HCT116 (cell line): Measurements from ENCODE around the gene CDKAL1. TPM values are rescaled to one million over a fixed set of nuclear protein-coding genes. Genes with fewer than 3 reads are reported as not detected.

Experiments used
- ATAC-seq: fragments of 200-7000 bp; cut with Tn5 transposase; 2 replicates; pipeline ENCODE4 v1.9.1; 2020; ENCODE audit warnings: mild to moderate bottlenecking, moderate library complexity
- BruUV-seq: library from RNA; stranded (reverse); fragments of 400-500 nt; replicated peaks from 2 replicates; lab custom pipeline; 2021; lab: Mats Ljungman, UMichigan
- CTCF ChIA-PET: fragments of 300-600 bp; sonication (Branson Sonifier 250); formaldehyde crosslinking; loops from one replicate; lab custom pipeline; 2021; ENCODE audit warnings: antibody characterized with exemption; lab: Charles Lee
- POLR2A ChIA-PET: fragments of 300-600, 350-600 bp; sonication (Branson Sonifier 250); formaldehyde crosslinking; loops from one replicate; lab custom pipeline; 2021; ENCODE audit warnings: antibody characterized with exemption; lab: Charles Lee
- RAD21 ChIA-PET, 2 experiments: fragments of 300-600 bp; sonication (Branson Sonifier 250); formaldehyde crosslinking; loops; one replicate each; lab custom pipeline; 2023; ENCODE audit warnings: low total read pairs in 2 of 2; ENCODE audit not compliant: uncharacterized antibody in 2 of 2, unreplicated experiment in 2 of 2, low non-redundant PET in 1 of 2; lab: Charles Lee
- DNase-seq: peaks from one replicate; pipeline ENCODE4 v3.0.0-alpha.2; 2010; ENCODE audit warnings: low read depth, low spot score
- H2AFZ ChIP-seq: fragments of 200-600 bp; shearing (Covaris generic), sonication (generic); 2 replicates; pipeline ENCODE4 v1.6.1; 2017; ENCODE audit warnings: low read depth, mixed run types, mixed read lengths, antibody characterized with exemption, low read length; ENCODE audit not compliant: poor library complexity, severe bottlenecking
- H3K27ac ChIP-seq: 2 replicates; pipeline ENCODE4 v1.5.1; 2012; ENCODE audit warnings: low read depth, low read length
- H3K27me3 ChIP-seq: fragments of 200-600 bp; sonication (generic); 2 replicates; pipeline ENCODE4 v1.6.1; 2016; ENCODE audit warnings: mixed run types, low read length, mixed read lengths; ENCODE audit not compliant: insufficient read depth
- H3K36me3 ChIP-seq, 2 experiments: fragments of 200-500 bp in 1 of 2; fragments of 200-600 bp in 1 of 2; sonication (Bioruptor generic) in 1 of 2; sonication (generic) in 1 of 2; 2 replicates each; pipeline versions ENCODE4 v1.5.1 to v1.6.1; 2014 to 2016; ENCODE audit warnings: low read length in 2 of 2, inconsistent platforms in 1 of 2, mixed read lengths in 1 of 2, mixed run types in 1 of 2; ENCODE audit not compliant: insufficient read depth in 2 of 2, control insufficient read depth in 1 of 2
- H3K4me1 ChIP-seq, 2 experiments: fragments of 200-600 bp in 1 of 2; sonication (generic) in 1 of 2; 2 replicates each; pipeline versions ENCODE4 v1.5.1 to v1.6.1; 2012 to 2017; ENCODE audit warnings: low read length in 2 of 2, inconsistent platforms in 1 of 2, mild to moderate bottlenecking in 1 of 2, mixed read lengths in 1 of 2, mixed run types in 1 of 2, moderate library complexity in 1 of 2; ENCODE audit not compliant: insufficient read depth in 2 of 2, control insufficient read depth in 1 of 2
- H3K4me2 ChIP-seq: fragments of 200-600 bp; sonication (generic); 2 replicates; pipeline ENCODE4 v1.6.1; 2017; ENCODE audit warnings: mixed run types, low read length, mixed read lengths
- H3K4me3 ChIP-seq, 2 experiments: fragments of 200-600 bp in 1 of 2; sonication (generic) in 1 of 2; replicated peaks in 1 of 2; 2 replicates each; pipeline ENCODE4 v1.5.1; 2011 to 2016; ENCODE audit warnings: low read length in 2 of 2, control low read depth in 1 of 2, low read depth in 1 of 2, mild to moderate bottlenecking in 1 of 2, mixed read lengths in 1 of 2, mixed run types in 1 of 2
- H3K79me2 ChIP-seq: fragments of 200-600 bp; sonication (generic); 2 replicates; pipeline ENCODE4 v1.6.1; 2017; ENCODE audit warnings: mild to moderate bottlenecking, mixed run types, low read length, moderate library complexity, mixed read lengths; ENCODE audit not compliant: insufficient read depth
- H3K9ac ChIP-seq: fragments of 200-600 bp; sonication (generic); 2 replicates; pipeline ENCODE4 v1.6.1; 2016; ENCODE audit warnings: low read length, mixed read lengths
- H3K9me2 ChIP-seq: fragments of 200-600 bp; sonication (generic), shearing (Covaris generic); 2 replicates; pipeline ENCODE4 v1.6.1; 2017; ENCODE audit warnings: mixed run types, mild to moderate bottlenecking, moderate library complexity; ENCODE audit not compliant: insufficient read depth
- H3K9me3 ChIP-seq, 2 experiments: fragments of 200-500 bp in 1 of 2; fragments of 200-600 bp in 1 of 2; sonication (Bioruptor generic) in 1 of 2; sonication (generic) in 1 of 2; 2 replicates each; pipeline ENCODE4 v1.6.1; 2014 to 2017; ENCODE audit warnings: low read length in 2 of 2, mixed read lengths in 2 of 2, inconsistent platforms in 1 of 2, low read depth in 1 of 2, mild to moderate bottlenecking in 1 of 2, mixed run types in 1 of 2, moderate library complexity in 1 of 2; ENCODE audit not compliant: control insufficient read depth in 1 of 2, insufficient read depth in 1 of 2
- H4K20me1 ChIP-seq: fragments of 200-600 bp; sonication (generic), shearing (Covaris generic); 2 replicates; pipeline ENCODE4 v1.6.1; 2017; ENCODE audit warnings: mixed run types, mild to moderate bottlenecking, moderate library complexity; ENCODE audit not compliant: insufficient read depth
- ELF1 ChIP-seq: IDR thresholded peaks from 2 replicates; pipeline ENCODE4 v1.6.1; 2012; ENCODE audit warnings: low read depth, borderline replicate concordance
- EZH2 ChIP-seq: fragments of 200-600 bp; sonication (generic); IDR thresholded peaks from 2 replicates; pipeline ENCODE4 v1.6.1; 2017; ENCODE audit warnings: antibody characterized with exemption, mixed run types
- JUND ChIP-seq: IDR thresholded peaks from 2 replicates; pipeline ENCODE4 v1.6.1; 2012
- POLR2A ChIP-seq: IDR thresholded peaks from 2 replicates; pipeline ENCODE4 v1.7.0; 2011; ENCODE audit warnings: borderline replicate concordance; ENCODE audit not compliant: insufficient read depth, insufficient read length; ENCODE audit errors: extremely low read depth
- RAD21 ChIP-seq: IDR thresholded peaks from 2 replicates; pipeline ENCODE4 v1.6.1; 2012; ENCODE audit warnings: low read depth, mild to moderate bottlenecking
- SIN3A ChIP-seq: IDR thresholded peaks from 2 replicates; pipeline ENCODE4 v1.6.1; 2012; ENCODE audit warnings: low read depth
- SRF ChIP-seq: IDR thresholded peaks from 2 replicates; pipeline ENCODE4 v1.6.1; 2012; ENCODE audit warnings: low read depth
- TCF7L2 ChIP-seq: IDR thresholded peaks from 2 replicates; pipeline ENCODE4 v1.7.0; 2011; ENCODE audit warnings: borderline replicate concordance, inconsistent platforms; ENCODE audit not compliant: insufficient read depth, insufficient read length; ENCODE audit errors: extremely low read depth
- YY1 ChIP-seq: IDR thresholded peaks from 2 replicates; pipeline ENCODE4 v1.6.1; 2011; ENCODE audit warnings: low read length, low read depth, moderate library complexity, mild to moderate bottlenecking; ENCODE audit not compliant: insufficient replicate concordance; ENCODE audit errors: extremely low read depth
- ZFX ChIP-seq: fragments of 450-650 bp; IDR thresholded peaks from 2 replicates; pipeline ENCODE4 v1.6.1; 2017
- ZNF274 ChIP-seq: fragments of 200-500 bp; sonication (Bioruptor generic); IDR thresholded peaks from 2 replicates; pipeline ENCODE4 v1.6.1; 2014; ENCODE audit warnings: mild to moderate bottlenecking, low read depth, low read length, inconsistent platforms
- intact Hi-C: fragments of 100-400 bp; cut with micrococcal nuclease; formaldehyde crosslinking; loops from 2 replicates; pipeline ENCODE4 v1.10.0; 2022
- total RNA-seq: library from RNA; stranded (reverse); gene quantifications from one replicate; pipeline ENCODE4 v1.2.1, GENCODE V29; 2021; ENCODE audit not compliant: unreplicated experiment
- TF ChIP-seq, protein P1 (sequence below): IDR thresholded peaks from 2 replicates; pipeline ENCODE4 v1.6.1; 2012
- TF ChIP-seq, protein P2 (sequence below): IDR thresholded peaks from 2 replicates; pipeline ENCODE4 v1.6.1; 2012
- TF ChIP-seq, protein P3 (sequence below): IDR thresholded peaks from 2 replicates; pipeline ENCODE4 v1.6.1; 2011; ENCODE audit warnings: mild to moderate bottlenecking, low read length, moderate library complexity; ENCODE audit not compliant: insufficient replicate concordance; ENCODE audit errors: extremely low read depth

The CDKAL1 gene
- total RNA-seq, 1 experiment from 2014 or later: 14.9 TPM

GRCh38 chr6:21073318-21073839, 539.1 kb downstream of the CDKAL1 start:
- no peak overlapping the region for H3K27ac ChIP-seq
- ChIA-PET POLR2A (no interaction called here), CTCF (no interaction called here), RAD21 (no interaction called here)
- H3K9me2 ChIP-seq: no peaks in the 10 kb centered on the region
- intact Hi-C loops: no loop called here
- no peaks in the 10 kb centered on the region for H3K79me2 ChIP-seq
- H3K27me3 ChIP-seq: no peaks in the 10 kb centered on the region
- no peak overlapping the region for H3K4me2 ChIP-seq
- no peak for DNase-seq
- no peaks in the 10 kb centered on the region for H3K36me3 ChIP-seq
- no TSS peak for BruUV-seq
- H2AFZ ChIP-seq: no peak overlapping the region
- no peaks in the 10 kb centered on the region for H4K20me1 ChIP-seq
- no peaks in the 10 kb centered on the region for H3K4me1 ChIP-seq
- H3K4me3 ChIP-seq: no peak overlapping the region
- no peak overlapping the region for H3K9ac ChIP-seq
- 0 out of 4 replicates have a peak, but pooled peaks cover 0 to 3% of the 10 kb centered on the region in 2 experiments for H3K9me3 ChIP-seq
- TF ChIP-seq, protein P1, sequence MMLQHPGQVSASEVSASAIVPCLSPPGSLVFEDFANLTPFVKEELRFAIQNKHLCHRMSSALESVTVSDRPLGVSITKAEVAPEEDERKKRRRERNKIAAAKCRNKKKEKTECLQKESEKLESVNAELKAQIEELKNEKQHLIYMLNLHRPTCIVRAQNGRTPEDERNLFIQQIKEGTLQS: no peak
- TF ChIP-seq YY1: no peak
- TF ChIP-seq ZFX: no peak
- no peak for TF ChIP-seq RAD21
- TF ChIP-seq SIN3A: no peak
- TF ChIP-seq EZH2: no peak
- TF ChIP-seq POLR2A: no peak
- TF ChIP-seq JUND: no peak
- no peak for TF ChIP-seq ELF1
- TF ChIP-seq TCF7L2: no peak
- TF ChIP-seq SRF: no peak
- no peak for TF ChIP-seq ZNF274
- TF ChIP-seq, protein P2, sequence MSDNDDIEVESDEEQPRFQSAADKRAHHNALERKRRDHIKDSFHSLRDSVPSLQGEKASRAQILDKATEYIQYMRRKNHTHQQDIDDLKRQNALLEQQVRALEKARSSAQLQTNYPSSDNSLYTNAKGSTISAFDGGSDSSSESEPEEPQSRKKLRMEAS: no peak
- TF ChIP-seq, protein P3, sequence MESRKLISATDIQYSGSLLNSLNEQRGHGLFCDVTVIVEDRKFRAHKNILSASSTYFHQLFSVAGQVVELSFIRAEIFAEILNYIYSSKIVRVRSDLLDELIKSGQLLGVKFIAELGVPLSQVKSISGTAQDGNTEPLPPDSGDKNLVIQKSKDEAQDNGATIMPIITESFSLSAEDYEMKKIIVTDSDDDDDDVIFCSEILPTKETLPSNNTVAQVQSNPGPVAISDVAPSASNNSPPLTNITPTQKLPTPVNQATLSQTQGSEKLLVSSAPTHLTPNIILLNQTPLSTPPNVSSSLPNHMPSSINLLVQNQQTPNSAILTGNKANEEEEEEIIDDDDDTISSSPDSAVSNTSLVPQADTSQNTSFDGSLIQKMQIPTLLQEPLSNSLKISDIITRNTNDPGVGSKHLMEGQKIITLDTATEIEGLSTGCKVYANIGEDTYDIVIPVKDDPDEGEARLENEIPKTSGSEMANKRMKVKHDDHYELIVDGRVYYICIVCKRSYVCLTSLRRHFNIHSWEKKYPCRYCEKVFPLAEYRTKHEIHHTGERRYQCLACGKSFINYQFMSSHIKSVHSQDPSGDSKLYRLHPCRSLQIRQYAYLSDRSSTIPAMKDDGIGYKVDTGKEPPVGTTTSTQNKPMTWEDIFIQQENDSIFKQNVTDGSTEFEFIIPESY: no peak
- TF ChIP-seq, all 23 proteins: peak for 0
- no peak for ATAC-seq
